IMR-90 (cell line): ENCODE data around the gene ABCF3. TPM values are rescaled to one million over a fixed set of nuclear protein-coding genes. Genes with fewer than 3 reads are reported as not detected.
A peak's percentile ranks its signal among the peaks of the same experiment; 100 is the strongest.

ENCODE experiments used
- ATAC-seq: fragments of 200-7000 bp; cut with Tn5 transposase; 2 replicates; pipeline ENCODE4 v1.9.1; 2020; ENCODE audit warnings: low read depth, mild to moderate bottlenecking, moderate library complexity
- BruUV-seq: library from RNA; stranded (reverse); fragments of 400-500 nt; replicated peaks from 2 replicates; lab custom pipeline; 2021; lab: Mats Ljungman, UMichigan
- CTCF ChIA-PET: fragments of 300-600 bp; formaldehyde crosslinking; extraction: SDS; loops from one replicate; lab custom pipeline; 2021; ENCODE audit warnings: antibody characterized with exemption; lab: Yijun Ruan, JAX
- POLR2A ChIA-PET: fragments of 300-600 bp; sonication (Branson Sonifier 250); formaldehyde crosslinking; loops from one replicate; lab custom pipeline; 2022; ENCODE audit warnings: antibody characterized with exemption; ENCODE audit not compliant: unreplicated experiment; lab: Charles Lee
- DNase-seq: peaks from one replicate; pipeline ENCODE4 v3.0.0; 2013
- H2AFZ ChIP-seq: replicated peaks from 2 replicates; pipeline ENCODE3; 2013; ENCODE audit warnings: low read length, mild to moderate bottlenecking; ENCODE audit not compliant: poor library complexity
- H2AK5ac ChIP-seq: 2 replicates; pipeline ENCODE4 v1.6.1; 2013; ENCODE audit warnings: low read depth, low read length, inconsistent platforms
- H2AK9ac ChIP-seq: replicated peaks from 2 replicates; pipeline ENCODE3; 2013; ENCODE audit warnings: mild to moderate bottlenecking, low read depth, low read length, moderate library complexity; ENCODE audit not compliant: poor library complexity
- H2BK120ac ChIP-seq: 2 replicates; pipeline ENCODE4 v1.6.1; 2013; ENCODE audit warnings: low read depth, low read length, inconsistent platforms
- H2BK15ac ChIP-seq: 3 replicates; pipeline ENCODE4 v1.6.1; 2013; ENCODE audit warnings: low read depth, low read length, inconsistent platforms
- H2BK20ac ChIP-seq: 2 replicates; pipeline ENCODE4 v1.6.1; 2013; ENCODE audit warnings: low read depth, mild to moderate bottlenecking, inconsistent platforms, low read length, moderate library complexity
- H2BK5ac ChIP-seq: 2 replicates; pipeline ENCODE4 v1.6.1; 2013; ENCODE audit warnings: mild to moderate bottlenecking, low read depth, low read length, inconsistent platforms; ENCODE audit not compliant: poor library complexity, severe bottlenecking
- H3K14ac ChIP-seq: replicated peaks from 2 replicates; pipeline ENCODE4 v1.6.1; 2013; ENCODE audit warnings: low read depth, low read length, inconsistent platforms
- H3K18ac ChIP-seq: 2 replicates; pipeline ENCODE4 v1.6.1; 2013; ENCODE audit warnings: low read depth, low read length, control low read depth
- H3K23ac ChIP-seq: 2 replicates; pipeline ENCODE4 v1.6.1; 2013; ENCODE audit warnings: low read depth, low read length, inconsistent platforms
- H3K27ac ChIP-seq: 2 replicates; pipeline ENCODE4 v1.5.1; 2013; ENCODE audit warnings: mild to moderate bottlenecking, control low read depth, low read length; ENCODE audit not compliant: insufficient read depth
- H3K27me3 ChIP-seq: 2 replicates; pipeline ENCODE4 v1.6.1; 2013; ENCODE audit warnings: low read length; ENCODE audit not compliant: control insufficient read depth, insufficient read depth
- H3K36me3 ChIP-seq: 2 replicates; pipeline ENCODE4 v1.6.1; 2013; ENCODE audit warnings: low read length, mixed read lengths; ENCODE audit not compliant: control insufficient read depth, insufficient read depth
- H3K4ac ChIP-seq: 2 replicates; pipeline ENCODE4 v1.6.1; 2013; ENCODE audit warnings: low read depth, low read length, inconsistent platforms
- H3K4me1 ChIP-seq: 2 replicates; pipeline ENCODE4 v1.6.1; 2013; ENCODE audit warnings: low read length, mixed read lengths; ENCODE audit not compliant: control insufficient read depth, insufficient read depth
- H3K4me2 ChIP-seq: 2 replicates; pipeline ENCODE4 v1.6.1; 2013; ENCODE audit warnings: low read depth, mild to moderate bottlenecking, control low read depth, low read length, moderate library complexity
- H3K4me3 ChIP-seq: 2 replicates; pipeline ENCODE4 v1.5.1; 2013; ENCODE audit warnings: low read depth, mild to moderate bottlenecking, control low read depth, low read length, moderate library complexity; ENCODE audit not compliant: insufficient read depth
- H3K56ac ChIP-seq: 2 replicates; pipeline ENCODE4 v1.6.1; 2013; ENCODE audit warnings: low read length, inconsistent platforms; ENCODE audit not compliant: insufficient read depth; ENCODE audit errors: extremely low read depth
- H3K79me1 ChIP-seq, 2 experiments: 2 replicates each; pipeline ENCODE4 v1.6.1; 2013; ENCODE audit warnings: low read length in 2 of 2, inconsistent platforms in 1 of 2, low read depth in 1 of 2
- H3K9ac ChIP-seq: 2 replicates; pipeline ENCODE4 v1.6.1; 2013; ENCODE audit warnings: low read depth, low read length, control low read depth
- H3K9me1 ChIP-seq: 2 replicates; pipeline ENCODE4 v1.6.1; 2013; ENCODE audit warnings: low read length, inconsistent platforms; ENCODE audit not compliant: insufficient read depth
- H3K9me3 ChIP-seq: 2 replicates; pipeline ENCODE4 v1.6.1; 2013; ENCODE audit warnings: low read length; ENCODE audit not compliant: control insufficient read depth, insufficient read depth
- H4K20me1 ChIP-seq: 2 replicates; pipeline ENCODE4 v1.6.1; 2013; ENCODE audit warnings: low read length, inconsistent platforms; ENCODE audit not compliant: insufficient read depth
- H4K5ac ChIP-seq: 2 replicates; pipeline ENCODE4 v1.6.1; 2013; ENCODE audit warnings: mild to moderate bottlenecking, low read depth, low read length, control low read depth
- H4K8ac ChIP-seq, 2 experiments: 2 replicates each; pipeline ENCODE4 v1.6.1; 2013; ENCODE audit warnings: low read depth in 2 of 2, low read length in 2 of 2, control low read depth in 1 of 2, inconsistent platforms in 1 of 2
- H4K91ac ChIP-seq: 2 replicates; pipeline ENCODE4 v1.6.1; 2013; ENCODE audit warnings: low read depth, low read length, inconsistent platforms; ENCODE audit not compliant: insufficient read depth
- MAFK ChIP-seq: IDR thresholded peaks from 2 replicates; pipeline ENCODE4 v1.6.1; 2012; ENCODE audit warnings: low read depth, low read length, improper control_type of control experiment
- MXI1 ChIP-seq: IDR thresholded peaks from 2 replicates; pipeline ENCODE4 v1.6.1; 2012; ENCODE audit warnings: low read depth, mild to moderate bottlenecking, low read length, moderate library complexity, borderline replicate concordance
- RAD21 ChIP-seq: IDR thresholded peaks from 2 replicates; pipeline ENCODE4 v1.6.1; 2012; ENCODE audit warnings: low read length, improper control_type of control experiment
- SMC3 ChIP-seq: fragments of 150-350 bp; IDR thresholded peaks from 2 replicates; pipeline ENCODE4 v1.6.1; 2016; ENCODE audit warnings: low read depth, mild to moderate bottlenecking, antibody characterized with exemption, low read length, moderate library complexity
- WGBS, 2 experiments: methylation state at CpG; one replicate each; pipeline versions ENCODE4 v1.1.5 to v1.1.7; 2013; ENCODE audit warnings: missing lambda C conversion rate in 2 of 2; ENCODE audit not compliant: insufficient read length in 1 of 2; ENCODE audit errors: extremely low coverage in 2 of 2; 5-methylcytosine and 5-hydroxymethylcytosine counted together
- dilution Hi-C: fragments of 300-500 bp; cut with HindIII; formaldehyde crosslinking; loops from one replicate; pipeline ENCODE4 v1.14.3; 2018; ENCODE audit warnings: low sequenced_read_pairs; ENCODE audit not compliant: unreplicated experiment
- in situ Hi-C: fragments of 300-500 bp; cut with MboI; formaldehyde crosslinking; loops from 3 replicates; pipeline ENCODE4 v1.14.3; 2019; ENCODE audit warnings: low sequenced_read_pairs, inconsistent platforms, mixed read lengths
- intact Hi-C: fragments of 100-400 bp; cut with micrococcal nuclease; formaldehyde crosslinking; loops from 2 replicates; pipeline ENCODE4 v1.10.0; 2022
- polyA plus RNA-seq, 3 experiments: library from polyadenylated mRNA; depleted of rRNA; stranded (reverse); fragments of >200 nt; gene quantifications; 2 replicates each; pipeline ENCODE4 v1.2.3, GENCODE V29; 2012; ENCODE audit warnings: low replicate concordance in 1 of 3
- total RNA-seq: library from RNA; depleted of rRNA; stranded (reverse); fragments of >200 nt; gene quantifications from 2 replicates; pipeline ENCODE4 v1.2.3, GENCODE V29; 2012

Gene ABCF3
- total and polyA plus RNA-seq, 2 of the 4 experiments (the other 2 are of a cell fraction) = 36.9 to 59.2 TPM

DNA sequence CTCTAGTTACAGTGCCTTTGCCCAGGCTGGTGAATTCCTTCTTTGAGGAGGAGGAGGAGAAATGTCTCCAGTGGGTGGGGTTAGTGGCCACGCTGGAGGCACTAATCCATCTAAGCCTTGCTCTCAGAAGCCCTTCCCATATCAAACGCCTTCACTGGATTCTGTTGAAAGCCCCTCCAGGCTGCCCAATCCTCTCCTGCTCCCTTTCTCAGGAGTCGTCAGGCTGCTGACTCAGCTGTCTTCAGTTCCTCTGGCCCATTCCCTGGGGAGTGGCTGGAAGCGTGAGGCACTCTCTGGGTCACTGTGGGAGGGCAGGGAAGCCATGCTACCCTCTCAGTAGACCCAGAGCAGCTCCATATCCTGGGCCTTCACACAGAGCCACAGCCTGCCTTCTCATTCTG is 8.7 kb upstream of the ABCF3 start:
- Histone ChIP-seq H3K14ac (peak overlapping the region; percentile 2; the same call in 1 of the 2 replicates), H2BK20ac (no peak overlapping the region), H4K5ac (no peak overlapping the region), H3K36me3 (peaks cover 54% of the 10 kb centered on the region), H3K4me1 (peaks cover 10% of the 10 kb centered on the region), H4K8ac (peak overlapping the region in 1 of 2 experiments; percentile 45; a peak in 1 of 4 replicates), H4K91ac (peak overlapping the region; percentile 45; the same call in 1 of the 2 replicates), H3K56ac (peak overlapping the region; percentile 43; the same call in 1 of the 2 replicates), H3K9me1 (peaks cover 23% of the 10 kb centered on the region), H3K79me1 (peaks cover 37 to 70% of the 10 kb centered on the region in 2 experiments), H2BK5ac (peak overlapping the region; percentile 75), H2BK120ac (peak overlapping the region; percentile 1; the same call in 1 of the 2 replicates), H3K18ac (no peak overlapping the region), H3K9me3 (no peaks in the 10 kb centered on the region), H2BK15ac (no peak overlapping the region), H3K4me3 (peak overlapping the region; percentile 22), H2AK5ac (peak overlapping the region; percentile 90), H2AFZ (peak overlapping the region; percentile 82), H3K9ac (peak overlapping the region; percentile 32), H3K4me2 (peak overlapping the region; percentile 60), H3K27ac (peak overlapping the region; percentile 81), H3K23ac (peak overlapping the region; percentile 55), H3K27me3 (no peaks in the 10 kb centered on the region), H3K4ac (peak overlapping the region; percentile 72), H4K20me1 (peaks cover 58% of the 10 kb centered on the region), H2AK9ac (peak overlapping the region; percentile 94)
- dilution Hi-C loops (no loop called here), in situ Hi-C loops (no loop called here), intact Hi-C loops (loop anchor here (1.0 to 5.0 kb wide), 2 partner anchors 8 to 280 kb away; no protein-coding TSS in a partner anchor)
- ChIA-PET CTCF (interaction anchor here (1.4 kb wide), 1 partner anchor 72 kb away, joined by 4 read pairs; the partner anchor contains the start of gene EEF1AKMT4), POLR2A (interaction anchor here (1.1 to 1.2 kb wide), 2 partner anchors 9 to 17 kb away, joined by 3 to 11 read pairs; partner anchors contain the start of gene ABCF3)
- WGBS, 2 experiments = no CpG with 5 or more reads among the region's 4 CpGs
- TF ChIP-seq MXI1 = 0 out of 2 replicates have a peak, but pooled peaks have one; percentile 27
- TF ChIP-seq SMC3 = no peak
- no peak for TF ChIP-seq RAD21
- peak; percentile 96 for TF ChIP-seq MAFK
- no TSS peak for BruUV-seq
- peak; percentile 1 for ATAC-seq
- DNase-seq = peak; percentile 30
